Peyer's patch (tissue), 4 donors: Measurements from ENCODE around the gene FAM234B. TPM values are rescaled to one million over a fixed set of nuclear protein-coding genes. Genes with fewer than 3 reads are reported as not detected.

ENCODE experiments used
- DNase-seq, 3 donors: peaks; one replicate each; pipeline ENCODE4 v3.0.0-alpha.2; 2017 to 2019
- H3K27ac ChIP-seq, 4 donors: fragments of 200-600 bp; sonication (generic); one replicate each; pipeline ENCODE4 v1.5.1; 2016 to 2019
- H3K27me3 ChIP-seq, 2 donors: fragments of 200-600 bp; sonication (generic); one replicate each; pipeline ENCODE4 v1.5.1; 2019
- H3K36me3 ChIP-seq, 3 donors: fragments of 200-600 bp; sonication (generic); one replicate each; pipeline ENCODE4 v1.5.1; 2016 to 2019
- H3K4me1 ChIP-seq, 4 donors: fragments of 200-600 bp; sonication (generic); one replicate each; pipeline ENCODE4 v1.5.1; 2016 to 2019
- H3K4me3 ChIP-seq, 4 donors: fragments of 200-600 bp; sonication (generic); 1 replicate in 3 of 4; 2 replicates in 1 of 4; pipeline ENCODE4 v1.5.1; 2016 to 2019; ENCODE audit warnings: mild to moderate bottlenecking in 1 of 4
- H3K9me3 ChIP-seq, 4 donors: fragments of 200-600 bp; sonication (generic); one replicate each; pipeline ENCODE4 v1.5.1; 2016 to 2019; ENCODE audit warnings: mild to moderate bottlenecking in 1 of 4
- CTCF ChIP-seq, 6 experiments: fragments of 450-650 bp in 4 of 6; fragments of 200-600 bp in 2 of 6; sonication (generic) in 1 of 6; IDR thresholded peaks; one replicate each; pipeline ENCODE4 v1.5.1; 2017 to 2019; ENCODE audit warnings: antibody characterized with exemption in 6 of 6, mild to moderate bottlenecking in 3 of 6, moderate library complexity in 1 of 6
- POLR2A ChIP-seq, 2 donors: fragments of 450-650 bp; IDR thresholded peaks; one replicate each; pipeline ENCODE4 v1.5.1; 2017; ENCODE audit warnings: antibody characterized with exemption in 2 of 2, mild to moderate bottlenecking in 2 of 2, moderate library complexity in 2 of 2
- total RNA-seq, 4 donors: library from RNA; depleted of rRNA; stranded (reverse); fragments of >200 nt; gene quantifications; one replicate each; pipeline ENCODE4 v1.1.0, GENCODE V29; 2016

Gene FAM234B
- total RNA-seq, 4 donors from 2014 or later, result 6.5 to 9.1 (median 7.2) TPM

GRCh38 chr12:13093191-13093847 is 49.1 kb downstream of the FAM234B start:
- DNase-seq, result no peak
- H3K4me1 ChIP-seq, result no peaks in the 10 kb centered on the region
- TF ChIP-seq CTCF (IDR thresholded peaks at IDR 0.05) (no peak), POLR2A (IDR thresholded peaks at IDR 0.05) (no peak)
- H3K27me3 ChIP-seq, result no peaks in the 10 kb centered on the region
- H3K4me3 ChIP-seq, result no peak overlapping the region
- H3K36me3 ChIP-seq, result no peaks in the 10 kb centered on the region
- H3K9me3 ChIP-seq, result no peaks in the 10 kb centered on the region
- H3K27ac ChIP-seq, result no peak overlapping the region

GRCh38 chr12:13093848-13094220 is 49.7 kb downstream of the FAM234B start:
- H3K27me3 ChIP-seq, result no peaks in the 10 kb centered on the region
- DNase-seq, result no peak
- H3K4me1 ChIP-seq, result peaks cover 0 to 5% (median 2%) of the 10 kb centered on the region in 4 donors
- no peak overlapping the region for H3K27ac ChIP-seq
- H3K36me3 ChIP-seq, result no peaks in the 10 kb centered on the region
- no peaks in the 10 kb centered on the region for H3K9me3 ChIP-seq
- TF ChIP-seq POLR2A (IDR thresholded peaks at IDR 0.05) (no peak), CTCF (IDR thresholded peaks at IDR 0.05) (no peak)
- H3K4me3 ChIP-seq, result no peak overlapping the region

GRCh38 chr12:13094367-13094766 is 50.2 kb downstream of the FAM234B start:
- Histone ChIP-seq H3K4me3 (no peak overlapping the region), H3K27ac (no peak overlapping the region), H3K27me3 (no peaks in the 10 kb centered on the region), H3K9me3 (no peaks in the 10 kb centered on the region), H3K36me3 (no peaks in the 10 kb centered on the region), H3K4me1 (peaks cover 0 to 10% (median 6%) of the 10 kb centered on the region in 4 donors)
- TF ChIP-seq CTCF (IDR thresholded peaks at IDR 0.05) (no peak), POLR2A (IDR thresholded peaks at IDR 0.05) (no peak)
- DNase-seq, result no peak

GRCh38 chr12:13095266-13095995 is 51.2 kb downstream of the FAM234B start:
- H3K4me1 ChIP-seq, result peaks cover 0 to 21% (median 7%) of the 10 kb centered on the region in 4 donors
- DNase-seq, result no peak
- H3K9me3 ChIP-seq, result no peaks in the 10 kb centered on the region
- no peak for TF ChIP-seq CTCF (IDR thresholded peaks at IDR 0.05)
- no peak for TF ChIP-seq POLR2A (IDR thresholded peaks at IDR 0.05)
- no peak overlapping the region for H3K27ac ChIP-seq
- no peak overlapping the region for H3K4me3 ChIP-seq
- H3K27me3 ChIP-seq, result no peaks in the 10 kb centered on the region
- H3K36me3 ChIP-seq, result no peaks in the 10 kb centered on the region

DNA sequence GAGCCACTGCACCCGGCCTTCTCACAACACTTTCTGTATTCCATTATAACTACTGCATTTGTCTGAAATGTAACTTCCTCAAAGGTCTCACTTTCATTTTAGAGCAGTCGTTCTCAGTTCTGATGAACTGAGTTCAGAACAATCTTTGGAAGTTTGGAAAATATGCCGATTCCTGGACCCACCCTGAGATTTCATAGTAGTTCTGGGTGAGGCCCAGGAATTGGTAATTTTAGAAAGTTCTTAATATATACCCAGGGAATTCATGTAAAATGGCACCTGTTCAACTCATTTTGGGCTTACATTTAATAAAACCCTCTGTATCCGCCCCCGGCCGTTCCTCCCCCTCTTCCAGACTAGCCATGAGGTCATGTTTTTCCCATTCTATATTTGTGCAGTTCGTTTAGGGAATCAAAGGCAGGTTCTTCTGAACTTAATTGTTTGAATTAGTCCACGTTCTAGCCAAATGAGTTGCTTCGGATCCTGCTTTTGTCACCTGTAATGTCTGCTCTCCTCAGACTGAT is 53.4 kb downstream of the FAM234B start:
- Histone ChIP-seq H3K36me3 (no peaks in the 10 kb centered on the region), H3K27ac (peak overlapping the region; percentile 75 to 96 (median 90)), H3K9me3 (no peaks in the 10 kb centered on the region), H3K4me3 (peak overlapping the region; percentile 8 to 33 (median 16)), H3K27me3 (no peaks in the 10 kb centered on the region), H3K4me1 (peaks cover 0 to 36% (median 7%) of the 10 kb centered on the region in 4 donors)
- DNase-seq, result no peak
- TF ChIP-seq POLR2A (IDR thresholded peaks at IDR 0.05) (no peak), CTCF (IDR thresholded peaks at IDR 0.05) (no peak)
